ENCODE measurements around the gene ACTR5. TPM values are rescaled to one million over a fixed set of nuclear protein-coding genes. Genes with fewer than 3 reads are reported as not detected.

ACTR5 gene
- total RNA-seq, 1 donor from 2014 or later, result 3.0 TPM

Other genes with a start within 250 kb of the ACTR5 start
- gene ADIG, start 167.3 kb upstream of the ACTR5 start, total RNA-seq, result not detected
- not detected for gene ARHGAP40, start 146.7 kb upstream of the ACTR5 start, total RNA-seq
- gene SLC32A1, start 24.0 kb upstream of the ACTR5 start, total RNA-seq, result not detected
- gene PPP1R16B, start 57.2 kb downstream of the ACTR5 start, total RNA-seq, result 1.7 TPM
- gene FAM83D, start 178.0 kb downstream of the ACTR5 start, total RNA-seq, result 0.62 TPM
- gene DHX35, start 213.9 kb downstream of the ACTR5 start, total RNA-seq, result 11.4 TPM